Muscle layer of duodenum (tissue), 2 donors: ENCODE measurements around the gene TBX1.
"Not testable (repeated sequence)": the region's sequence is repeated elsewhere in the genome, so short reads cannot be mapped to it uniquely, and the experiment has no call there.

Source experiments
- H3K27ac ChIP-seq: one replicate; pipeline ENCODE4 v1.7.0; 2013; ENCODE audit warnings: mild to moderate bottlenecking, low read length
- H3K27me3 ChIP-seq: one replicate; pipeline ENCODE4 v1.7.0; 2013; ENCODE audit warnings: low read depth, mild to moderate bottlenecking, control low read depth, low read length
- H3K36me3 ChIP-seq, 2 donors: one replicate each; pipeline ENCODE4 v1.7.0; 2013; ENCODE audit warnings: low read length in 2 of 2, control low read depth in 1 of 2, mild to moderate bottlenecking in 1 of 2; ENCODE audit not compliant: insufficient read depth in 2 of 2, control insufficient read depth in 1 of 2
- H3K4me1 ChIP-seq, 2 donors: one replicate each; pipeline ENCODE4 v1.7.0; 2013; ENCODE audit warnings: low read length in 2 of 2, mild to moderate bottlenecking in 2 of 2, control low read depth in 1 of 2, moderate library complexity in 1 of 2; ENCODE audit not compliant: insufficient read depth in 2 of 2, control insufficient read depth in 1 of 2
- H3K4me3 ChIP-seq, 2 donors: one replicate each; pipeline ENCODE4 v1.7.0; 2013; ENCODE audit warnings: low read length in 2 of 2, low read depth in 1 of 2, mild to moderate bottlenecking in 1 of 2
- H3K9me3 ChIP-seq, 2 donors: one replicate each; pipeline ENCODE4 v1.7.0; 2013; ENCODE audit warnings: low read length in 2 of 2, control low read depth in 1 of 2, mild to moderate bottlenecking in 1 of 2; ENCODE audit not compliant: control insufficient read depth in 1 of 2
- donor health status: healthy.

The TBX1 gene

DNA sequence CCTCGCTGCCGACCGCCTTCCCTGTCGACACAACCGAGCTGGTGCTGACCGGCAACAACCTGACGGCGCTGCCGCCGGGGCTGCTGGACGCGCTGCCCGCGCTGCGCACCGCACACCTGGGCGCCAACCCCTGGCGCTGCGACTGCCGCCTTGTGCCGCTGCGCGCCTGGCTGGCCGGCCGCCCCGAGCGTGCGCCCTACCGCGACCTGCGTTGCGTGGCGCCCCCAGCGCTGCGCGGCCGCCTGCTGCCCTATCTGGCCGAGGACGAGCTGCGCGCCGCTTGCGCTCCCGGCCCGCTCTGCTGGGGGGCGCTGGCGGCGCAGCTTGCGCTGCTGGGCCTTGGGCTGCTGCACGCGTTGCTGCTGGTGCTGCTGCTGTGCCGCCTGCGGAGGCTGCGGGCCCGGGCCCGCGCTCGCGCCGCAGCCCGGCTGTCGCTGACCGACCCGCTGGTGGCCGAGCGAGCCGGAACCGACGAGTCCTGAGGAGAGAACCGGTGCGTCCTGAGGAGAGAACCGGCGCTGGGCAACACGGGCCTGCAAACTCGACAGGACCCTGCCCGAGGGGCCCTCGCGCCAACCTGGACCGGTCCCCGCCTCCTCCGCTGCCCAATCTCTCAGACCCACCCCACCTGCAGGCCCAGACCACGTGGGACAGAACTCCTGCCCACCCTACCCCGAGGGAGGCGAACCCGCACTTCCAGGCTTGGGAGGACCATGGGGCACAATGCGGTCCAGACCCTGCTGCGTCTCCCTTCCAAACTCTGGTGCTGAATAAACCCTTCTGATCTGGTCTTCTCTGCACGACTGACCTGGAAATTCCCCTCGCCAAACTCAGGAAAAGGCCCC is 36.4 kb upstream of the TBX1 start:
- H3K9me3 ChIP-seq: no peaks in the 10 kb centered on the region
- H3K4me3 ChIP-seq: peak overlapping the region in 1 of 2 donors; percentile 38
- peaks cover 0 to 10% of the 10 kb centered on the region in 2 donors for H3K4me1 ChIP-seq
- H3K27me3 ChIP-seq: no peaks in the 10 kb centered on the region
- H3K36me3 ChIP-seq: peaks cover 0 to 30% of the 10 kb centered on the region in 2 donors
- H3K27ac ChIP-seq: no peak overlapping the region

DNA sequence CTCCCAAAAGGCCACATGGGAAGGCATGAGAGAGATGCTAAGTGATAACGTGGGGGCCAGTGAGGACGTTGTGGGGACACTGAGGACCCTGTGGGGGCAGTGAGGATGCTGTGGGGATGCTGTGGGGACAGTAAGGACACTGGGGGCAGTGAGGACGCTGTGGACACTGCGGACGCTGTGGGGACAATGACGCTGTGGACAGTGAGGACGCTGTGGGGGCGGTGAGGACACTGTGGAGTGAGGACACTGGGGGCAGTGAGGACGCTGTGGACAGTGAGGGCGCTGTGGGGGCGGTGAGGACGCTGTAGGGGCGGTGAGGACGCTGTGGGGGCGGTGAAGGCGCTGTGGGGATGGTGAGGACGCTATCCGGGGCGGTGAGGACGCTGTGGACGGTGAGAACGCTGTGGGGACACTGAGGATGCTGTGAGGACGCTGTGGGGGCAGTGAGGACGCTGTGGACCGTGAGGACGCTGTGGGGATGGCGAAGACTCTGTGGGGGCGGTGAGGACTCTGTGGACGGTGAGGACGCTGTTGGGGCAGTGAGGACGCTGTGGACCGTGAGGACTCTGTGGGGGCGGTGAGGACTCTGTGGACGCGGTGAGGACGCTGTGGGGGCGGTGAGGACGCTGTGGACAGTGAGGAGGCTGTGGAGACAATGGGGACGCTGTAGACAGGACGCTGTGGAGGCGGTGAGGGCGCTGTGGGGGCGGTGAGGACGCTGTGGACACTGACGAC is 35.5 kb upstream of the TBX1 start:
- H3K27me3 ChIP-seq: no peaks in the 10 kb centered on the region
- H3K9me3 ChIP-seq: no peaks in the 10 kb centered on the region
- peaks cover 0 to 26% of the 10 kb centered on the region in 2 donors for H3K36me3 ChIP-seq
- no peak overlapping the region for H3K27ac ChIP-seq
- H3K4me1 ChIP-seq: peaks cover 0 to 9% of the 10 kb centered on the region in 2 donors
- H3K4me3 ChIP-seq: no peak overlapping the region

DNA sequence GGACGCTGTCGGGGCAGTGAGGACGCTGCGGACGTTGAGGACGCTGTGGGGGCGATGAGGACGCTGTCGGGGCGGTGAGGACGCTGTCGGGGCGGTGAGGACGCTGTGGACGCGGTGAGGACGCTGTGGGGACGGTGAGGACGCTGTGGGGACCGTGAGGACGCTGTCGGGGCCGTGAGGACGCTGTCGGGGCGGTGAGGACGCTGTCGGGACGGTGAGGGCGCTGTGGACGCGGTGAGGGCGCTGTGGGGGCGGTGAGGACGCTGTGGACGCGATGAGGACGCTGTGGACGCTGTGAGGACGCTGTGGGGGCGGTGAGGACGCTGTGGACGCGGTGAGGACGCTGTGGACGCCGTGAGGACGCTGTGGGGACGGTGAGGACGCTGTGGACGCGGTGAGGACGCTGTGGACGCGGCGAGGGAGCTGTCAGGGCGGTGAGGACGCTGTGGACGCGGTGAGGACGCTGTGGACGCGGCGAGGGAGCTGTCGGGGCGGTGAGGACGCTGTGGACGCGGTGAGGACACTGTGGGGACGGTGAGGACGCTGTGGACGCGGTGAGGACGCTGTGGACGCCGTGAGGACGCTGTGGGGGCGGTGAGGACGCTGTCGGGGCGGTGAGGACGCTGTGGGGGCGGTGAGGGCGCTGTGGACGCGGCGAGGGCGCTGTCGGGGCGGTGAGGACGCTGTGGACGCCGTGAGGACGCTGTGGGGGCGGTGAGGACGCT is 34.4 kb upstream of the TBX1 start:
- Histone ChIP-seq H3K36me3 (peaks cover 0 to 15% of the 10 kb centered on the region in 2 donors), H3K4me1 (peaks cover 0 to 17% of the 10 kb centered on the region in 2 donors)
- H3K27ac ChIP-seq, H3K4me3 ChIP-seq, H3K27me3 ChIP-seq, H3K9me3 ChIP-seq: not testable (repeated sequence)

DNA sequence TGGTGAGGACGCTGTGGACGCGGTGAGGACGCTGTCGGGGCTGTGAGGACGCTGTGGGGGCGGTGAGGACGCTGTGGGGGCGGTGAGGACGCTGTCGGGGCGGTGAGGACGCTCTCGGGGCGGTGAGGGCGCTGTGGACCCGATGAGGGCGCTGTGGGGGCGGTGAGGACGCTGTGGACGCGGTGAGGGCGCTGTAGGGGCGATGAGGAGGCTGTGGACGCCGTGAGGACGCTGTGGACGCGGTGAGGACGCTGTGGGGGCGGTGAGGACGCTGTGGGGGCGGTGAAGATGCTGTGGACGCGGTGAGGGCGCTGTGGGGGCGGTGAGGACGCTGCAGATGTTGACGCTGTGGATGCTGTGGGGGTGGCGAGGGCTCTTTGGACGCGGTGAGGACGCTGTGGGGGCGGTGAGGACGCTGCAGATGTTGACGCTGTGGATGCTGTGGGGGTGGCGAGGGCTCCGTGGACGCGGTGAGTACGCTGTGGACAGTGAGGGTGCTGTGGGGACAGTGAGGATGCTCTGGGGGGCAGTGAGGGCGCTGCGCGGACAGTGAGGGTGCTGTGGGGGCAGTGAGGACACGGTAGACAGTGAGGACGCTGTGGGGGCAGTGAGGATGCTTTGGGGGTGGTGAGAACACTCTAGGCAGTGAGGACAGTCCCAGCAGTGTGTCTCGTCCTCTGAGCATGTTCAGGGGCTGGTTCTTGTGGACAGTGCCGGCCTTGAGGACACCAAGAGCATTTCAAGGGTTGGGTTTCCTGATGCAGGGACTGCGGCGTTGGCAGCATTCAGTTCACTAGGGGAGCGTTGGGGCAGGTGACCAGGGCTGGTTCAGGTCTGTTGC is 33.0 kb upstream of the TBX1 start:
- peaks cover 0 to 17% of the 10 kb centered on the region in 2 donors for H3K4me1 ChIP-seq

DNA sequence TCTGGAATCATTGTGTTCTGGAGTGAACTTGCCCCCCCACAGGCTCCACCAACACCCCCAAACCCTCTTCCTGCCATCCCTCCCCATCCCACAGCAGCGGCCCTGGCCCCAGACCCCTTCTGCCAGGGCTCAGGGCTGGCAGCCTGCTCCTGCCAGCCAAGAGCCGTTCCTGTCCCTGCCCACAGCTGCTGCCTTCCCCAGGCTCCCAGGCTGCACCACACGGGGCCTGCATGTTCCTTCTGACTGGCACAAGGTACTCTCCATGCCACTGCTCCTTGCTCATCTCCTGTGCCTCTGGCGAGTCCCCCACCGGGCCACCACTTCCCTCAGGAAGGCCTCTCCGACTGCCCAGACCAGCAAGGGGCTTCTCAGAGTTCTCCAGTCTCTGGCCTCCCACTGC is 32.3 kb upstream of the TBX1 start:
- Histone ChIP-seq H3K4me3 (no peak overlapping the region), H3K9me3 (no peaks in the 10 kb centered on the region), H3K27me3 (no peaks in the 10 kb centered on the region)

More for the DNA sequence above, 33.0 kb upstream of the TBX1 start:
- Histone ChIP-seq H3K36me3 (peaks cover 0 to 3% of the 10 kb centered on the region in 2 donors), H3K9me3 (no peaks in the 10 kb centered on the region), H3K27me3 (no peaks in the 10 kb centered on the region), H3K27ac (no peak overlapping the region), H3K4me3 (no peak overlapping the region)

DNA sequence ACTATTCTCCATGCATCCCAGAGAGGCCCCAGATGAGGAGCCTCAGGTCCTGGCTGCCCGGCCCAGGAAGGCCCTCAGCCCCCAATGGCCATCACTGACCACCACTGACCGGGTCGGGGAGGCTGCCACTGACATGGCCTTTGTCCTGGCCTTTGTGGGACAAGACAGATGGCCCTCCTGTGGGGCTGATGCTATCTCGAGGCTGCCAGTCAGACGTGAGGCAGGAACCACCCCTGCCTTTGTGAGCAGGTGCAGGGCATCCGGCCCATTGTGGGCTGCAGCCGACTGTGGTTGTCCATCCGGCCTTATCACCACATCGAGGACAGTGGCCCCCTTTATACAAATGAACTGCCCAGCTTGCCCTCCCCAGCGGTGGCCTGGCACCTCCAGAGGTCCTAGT is 31.7 kb upstream of the TBX1 start:
- Histone ChIP-seq H3K9me3 (no peaks in the 10 kb centered on the region), H3K27me3 (no peaks in the 10 kb centered on the region), H3K36me3 (no peaks in the 10 kb centered on the region), H3K27ac (no peak overlapping the region), H3K4me1 (peaks cover 0 to 8% of the 10 kb centered on the region in 2 donors), H3K4me3 (no peak overlapping the region)

More for the DNA sequence above, 32.3 kb upstream of the TBX1 start:
- Histone ChIP-seq H3K4me1 (peaks cover 0 to 12% of the 10 kb centered on the region in 2 donors), H3K27ac (no peak overlapping the region), H3K36me3 (no peaks in the 10 kb centered on the region)

DNA sequence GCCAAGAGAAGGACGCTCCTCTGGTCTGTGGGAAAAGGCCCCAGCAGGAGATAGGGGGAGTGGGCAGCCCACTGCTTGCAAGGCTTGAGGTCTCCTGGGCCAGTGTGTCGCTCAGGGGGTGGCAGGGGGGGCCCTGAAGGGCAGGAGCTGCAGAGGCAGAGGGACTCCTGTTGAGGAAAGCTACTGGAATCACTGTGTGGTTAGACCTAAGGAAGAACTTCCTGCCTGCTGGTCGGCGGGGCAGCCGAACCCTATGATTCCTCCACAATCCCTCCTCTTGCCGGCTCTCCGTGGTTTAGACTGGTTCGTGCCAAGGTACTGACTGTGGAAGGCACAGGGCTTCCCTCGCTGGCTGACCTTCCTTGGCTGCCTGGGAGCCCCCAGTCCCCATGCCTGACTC is 31.1 kb upstream of the TBX1 start:
- H3K9me3 ChIP-seq: no peaks in the 10 kb centered on the region
- no peak overlapping the region for H3K27ac ChIP-seq
- H3K4me1 ChIP-seq: peaks cover 0 to 7% of the 10 kb centered on the region in 2 donors
- no peaks in the 10 kb centered on the region for H3K36me3 ChIP-seq
- H3K27me3 ChIP-seq: no peaks in the 10 kb centered on the region
- H3K4me3 ChIP-seq: no peak overlapping the region

DNA sequence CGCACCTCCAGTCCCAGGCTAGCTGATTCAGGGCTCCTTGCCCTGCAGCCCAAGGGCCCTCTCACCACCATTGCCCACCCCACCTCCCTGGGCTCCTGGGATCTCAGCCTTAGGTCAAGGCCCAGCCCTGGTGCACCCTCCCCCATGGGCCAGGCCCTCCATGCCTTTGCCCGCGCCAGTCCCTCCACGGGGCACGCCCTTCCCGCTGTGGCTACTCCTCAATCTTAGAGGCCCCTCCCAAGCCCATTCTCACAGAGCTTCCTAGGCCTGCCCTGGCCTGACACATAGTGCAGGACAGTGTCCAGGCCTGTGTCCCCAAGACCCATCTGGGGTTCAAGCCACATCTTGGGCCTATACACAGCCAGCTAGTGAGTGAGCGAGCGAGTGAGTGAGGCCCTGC is 30.4 kb upstream of the TBX1 start:
- no peak overlapping the region for H3K4me3 ChIP-seq
- no peaks in the 10 kb centered on the region for H3K9me3 ChIP-seq
- peaks cover 0 to 7% of the 10 kb centered on the region in 2 donors for H3K4me1 ChIP-seq
- H3K27ac ChIP-seq: no peak overlapping the region
- no peaks in the 10 kb centered on the region for H3K36me3 ChIP-seq
- no peaks in the 10 kb centered on the region for H3K27me3 ChIP-seq

DNA sequence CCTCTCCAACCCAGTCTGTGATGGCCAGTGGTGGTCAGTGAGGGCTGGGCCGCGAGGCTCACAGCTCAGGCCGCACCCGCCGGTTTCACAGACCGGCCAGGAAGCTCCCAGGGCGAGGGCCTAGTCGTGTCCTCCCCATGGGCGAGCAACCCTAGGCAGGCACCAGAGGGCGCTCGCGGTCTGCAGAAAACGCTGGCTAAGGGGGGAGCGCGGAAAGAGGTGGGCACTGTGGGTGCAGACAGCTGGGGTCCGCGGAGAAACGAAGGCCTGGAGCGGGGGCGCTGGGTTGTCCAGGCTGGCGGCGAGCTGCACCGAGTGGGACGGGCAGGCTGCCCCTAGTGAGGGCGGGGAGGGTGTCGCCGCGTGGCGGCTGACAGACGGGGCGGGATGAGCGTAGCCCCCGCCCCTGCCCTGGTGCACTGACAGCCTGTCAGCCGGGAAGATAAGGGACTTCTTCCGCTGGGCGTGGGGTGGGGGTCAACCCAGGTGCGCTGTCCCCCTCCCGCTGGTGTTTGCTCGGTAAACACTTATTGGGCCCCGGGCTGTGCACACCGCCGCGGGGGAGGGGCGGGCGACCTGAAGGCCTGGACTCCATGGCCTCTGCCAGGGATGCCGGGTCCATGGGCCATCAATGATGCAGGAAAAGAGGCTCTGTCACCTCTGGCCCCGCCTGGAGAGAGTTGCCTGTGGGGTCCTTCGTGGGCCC is 29.8 kb upstream of the TBX1 start:
- Histone ChIP-seq H3K9me3 (no peaks in the 10 kb centered on the region), H3K4me3 (peak overlapping the region in 1 of 2 donors; percentile 56), H3K27ac (no peak overlapping the region), H3K4me1 (peaks cover 0 to 7% of the 10 kb centered on the region in 2 donors), H3K27me3 (no peaks in the 10 kb centered on the region), H3K36me3 (no peaks in the 10 kb centered on the region)
